ENCODE data around the gene GPR146. TPM values are rescaled to one million over a fixed set of nuclear protein-coding genes. Genes with fewer than 3 reads are reported as not detected.

The GPR146 gene
- total and polyA plus RNA-seq, 2 of the 8 experiments (the other 6 are each of a cell fraction or from before 2014, with no cell fraction given), result 1.8 to 2.7 TPM

DNA sequence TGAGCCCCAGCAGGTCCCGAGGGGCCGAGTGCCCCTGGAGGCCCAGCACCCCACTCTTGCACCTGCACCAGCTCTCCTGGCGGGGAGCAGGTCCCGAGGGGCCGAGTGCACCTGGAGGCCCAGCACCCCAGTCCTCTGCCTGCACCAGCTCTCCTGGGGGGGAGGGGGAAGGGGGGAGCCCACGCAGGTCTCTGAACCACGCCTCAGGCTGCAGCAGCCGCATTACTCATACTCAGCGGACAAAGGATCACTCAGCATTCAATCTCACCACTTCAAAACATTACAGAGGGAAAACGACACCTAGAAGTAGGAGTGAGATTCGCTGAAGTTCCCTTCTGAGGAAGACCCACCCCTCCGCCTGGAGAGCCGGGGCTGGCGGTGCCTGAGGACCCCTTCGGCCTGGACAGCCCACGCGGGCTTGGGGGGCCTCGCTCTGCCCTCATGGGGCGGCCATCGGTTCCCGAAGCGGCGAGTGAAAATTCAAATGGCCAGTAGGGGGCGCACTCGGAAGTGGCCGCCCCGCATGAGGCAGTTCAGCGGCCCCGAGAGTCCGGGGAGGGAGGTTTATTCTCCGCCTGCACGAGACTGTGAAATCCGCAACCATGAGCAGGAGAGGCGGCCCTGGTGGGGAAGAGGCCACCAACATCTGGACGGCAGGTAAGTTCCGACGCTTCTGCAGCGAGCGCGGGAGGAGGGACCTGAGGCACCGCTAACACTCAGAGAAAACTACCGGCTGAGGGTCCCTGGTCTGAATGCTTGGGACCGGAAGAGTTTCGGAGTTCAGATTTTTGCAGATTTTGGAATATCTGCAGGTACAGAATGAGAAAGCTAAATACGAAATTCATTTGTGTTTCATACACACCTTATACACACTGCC is 42.5 kb downstream of the GPR146 start:
- H3K36me3 ChIP-seq (ENCODE audit: control insufficient read depth in 2 of 4, insufficient read depth in 4 of 4, low read length in 3 of 4), result no peaks in the 10 kb centered on the region; a peak in 1 of 8 replicates
- H2AFZ ChIP-seq (ENCODE audit: low read length), result 0 out of 2 replicates have a peak overlapping the region, but pooled peaks have one; percentile 36
- no peak overlapping the region for H2BK15ac ChIP-seq (ENCODE audit: low read length)
- ChIA-PET CTCF (ENCODE audit: partially characterized antibody) (interaction anchor here (0.6 to 12.1 kb wide), 38 partner anchors 8 to 497 kb away, joined by 3 to 83 read pairs (median 5); partner anchors contain the start of gene ZFAND2A), POLR2A (ENCODE audit: partially characterized antibody) (interaction anchor here (1.0 kb wide), 1 partner anchor 62 kb away, joined by 3 read pairs; no protein-coding TSS in a partner anchor)
- H3K9ac ChIP-seq (replicated peaks in 1 of 4; ENCODE audit: extremely low read depth in 1 of 4, low read depth in 3 of 4, low read length in 3 of 4), result peak overlapping the region in 1 of 4 experiments; percentile 13; a peak in 2 of 7 replicates
- H3K56ac ChIP-seq (replicated peaks; ENCODE audit: insufficient read length, low read depth, low read length), result no peak overlapping the region
- 32% methylated on average over 44 of the region's 45 CpGs; no CpG with 5 or more reads in 1 of the 2 experiments for WGBS, 2 experiments (ENCODE audit: extremely low coverage in 1 of 2, insufficient coverage in 1 of 2, insufficient read length in 1 of 2, insufficient replicate concordance in 2 of 2, low coverage in 1 of 2, low lambda C conversion rate in 2 of 2, missing lambda C conversion rate in 1 of 2)
- peak overlapping the region; percentile 77 for H4K8ac ChIP-seq (ENCODE audit: extremely low read depth, insufficient read depth, low read length)
- peak overlapping the region; percentile 72 for H4K5ac ChIP-seq (ENCODE audit: insufficient read length, low read depth, low read length)
- peak overlapping the region; percentile 74 for H4K91ac ChIP-seq (replicated peaks; ENCODE audit: insufficient read length, low read length)
- FAIRE-seq (no peak), DNase-seq (ENCODE audit: low read depth in 1 of 2, low spot score in 2 of 2) (peak; percentile 57 to 93)
- peak overlapping the region in 3 of 4 experiments; percentile 18 to 51 (median 43); a peak in 5 of 8 replicates for H3K4me3 ChIP-seq (ENCODE audit: extremely low read depth in 1 of 4, insufficient read depth in 2 of 4, low read depth in 3 of 4, low read length in 4 of 4)
- peak overlapping the region in 1 of 2 experiments; percentile 56; a peak in 3 of 4 replicates for H3K4me2 ChIP-seq (ENCODE audit: insufficient read depth in 1 of 2, low read depth in 2 of 2, low read length in 2 of 2)
- H2BK20ac ChIP-seq (ENCODE audit: low read length), result no peak overlapping the region
- no peaks in the 10 kb centered on the region for H3K9me3 ChIP-seq (ENCODE audit: insufficient read depth in 2 of 2, low read depth in 1 of 2, low read length in 1 of 2)
- H3K27me3 ChIP-seq (replicated peaks in 1 of 4; ENCODE audit: control insufficient read depth in 3 of 4, extremely low read depth in 1 of 4, insufficient read depth in 3 of 4, low read length in 3 of 4), result no peaks in the 10 kb centered on the region
- no peak overlapping the region for H2AK5ac ChIP-seq (ENCODE audit: low read depth, low read length)
- H3K4me1 ChIP-seq (replicated peaks in 1 of 4; ENCODE audit: control insufficient read depth in 3 of 4, insufficient read depth in 4 of 4, low read length in 3 of 4), result peaks cover 2 to 19% (median 4%) of the 10 kb centered on the region in 4 experiments
- H2BK120ac ChIP-seq (replicated peaks; ENCODE audit: low read depth, low read length), result no peak overlapping the region
- H3K4ac ChIP-seq (replicated peaks; ENCODE audit: insufficient read length, low read depth, low read length), result no peak overlapping the region
- H3K23me2 ChIP-seq (ENCODE audit: low read depth, low read length), result no peaks in the 10 kb centered on the region
- H3K79me1 ChIP-seq (ENCODE audit: low read depth, low read length), result peaks cover 2% of the 10 kb centered on the region; the same call in 1 of the 2 replicates
- H3K23ac ChIP-seq (ENCODE audit: insufficient read length), result no peak overlapping the region
- no peak overlapping the region for H2BK12ac ChIP-seq (ENCODE audit: low read depth, low read length)
- H3K14ac ChIP-seq (ENCODE audit: insufficient read length), result no peak overlapping the region
- no peak overlapping the region for H3K27ac ChIP-seq (ENCODE audit: low read depth, low read length)
- 0 out of 4 replicates have a peak, but pooled peaks cover 0 to 2% of the 10 kb centered on the region in 2 experiments for H3K79me2 ChIP-seq (ENCODE audit: control insufficient read depth in 1 of 2, insufficient read depth in 2 of 2, low read length in 2 of 2)
- no peak overlapping the region for H2BK5ac ChIP-seq (ENCODE audit: low read depth, low read length)
- H4K20me1 ChIP-seq (replicated peaks in 1 of 2; ENCODE audit: control insufficient read depth in 1 of 2, insufficient read depth in 2 of 2, low read length in 2 of 2), result peaks cover 0 to 19% of the 10 kb centered on the region in 2 experiments
- H3K18ac ChIP-seq (ENCODE audit: extremely low read depth, low read length), result peak overlapping the region; percentile 48
- TF ChIP-seq JUND (IDR thresholded peaks at IDR 0.05; ENCODE audit: low read length) (no peak), TBP (IDR thresholded peaks at IDR 0.05; ENCODE audit: low read depth, low read length) (peak; percentile 62; the same call in 1 of the 2 replicates), ATF2 (IDR thresholded peaks at IDR 0.05; ENCODE audit: low read length) (no peak), BACH1 (IDR thresholded peaks at IDR 0.05; ENCODE audit: low read length) (peak; percentile 25; the same call in 1 of the 2 replicates)

Measured in H1 (cell line).